ENCODE data around the gene RNF212.

The RNF212 gene

GRCh38 chr4:1115528-1116293 is 2.3 kb upstream of the RNF212 start:
- DNase-seq (ENCODE audit: low spot score): peak; percentile 24

- DNase-seq (ENCODE audit: low spot score): no peak
Observed at GRCh38 chr4:1112821-1113182, 562 bp downstream of the RNF212 start.

- DNase-seq (ENCODE audit: low spot score): no peak
Observed at GRCh38 chr4:1112174-1112820, 1.1 kb downstream of the RNF212 start.

- no peak for DNase-seq (ENCODE audit: low spot score)
Observed at GRCh38 chr4:1111259-1111809, 2.0 kb downstream of the RNF212 start.

DNA sequence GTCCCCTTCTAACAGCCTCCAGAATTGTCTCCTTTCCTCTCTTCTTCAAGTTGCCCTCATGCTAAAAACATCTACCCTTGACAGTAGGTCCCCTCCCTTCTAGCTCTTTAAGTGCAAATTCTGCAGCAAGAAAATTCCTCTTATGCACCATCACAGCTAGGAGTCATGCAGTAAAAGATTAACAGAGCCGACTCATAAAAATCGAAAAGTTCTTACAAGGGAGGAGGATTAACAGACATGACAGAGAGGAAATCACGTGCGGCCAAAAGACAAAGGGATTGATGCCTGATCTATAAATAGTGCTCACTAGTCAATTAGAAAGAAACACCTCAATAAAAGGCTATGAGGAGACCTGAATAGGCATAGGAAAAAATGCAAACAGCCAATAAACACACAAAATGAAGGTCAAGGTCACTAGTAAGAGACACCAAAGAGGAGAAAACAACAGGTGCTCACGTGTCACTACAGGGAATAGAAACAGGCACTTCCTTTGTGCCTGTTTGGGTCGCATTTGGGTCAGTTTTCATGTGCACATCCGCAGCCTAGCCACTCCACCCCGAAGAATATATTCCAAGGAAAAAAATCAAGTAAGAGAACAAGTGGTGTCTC is 3.4 kb downstream of the RNF212 start:
- DNase-seq (ENCODE audit: low spot score): no peak

DNA sequence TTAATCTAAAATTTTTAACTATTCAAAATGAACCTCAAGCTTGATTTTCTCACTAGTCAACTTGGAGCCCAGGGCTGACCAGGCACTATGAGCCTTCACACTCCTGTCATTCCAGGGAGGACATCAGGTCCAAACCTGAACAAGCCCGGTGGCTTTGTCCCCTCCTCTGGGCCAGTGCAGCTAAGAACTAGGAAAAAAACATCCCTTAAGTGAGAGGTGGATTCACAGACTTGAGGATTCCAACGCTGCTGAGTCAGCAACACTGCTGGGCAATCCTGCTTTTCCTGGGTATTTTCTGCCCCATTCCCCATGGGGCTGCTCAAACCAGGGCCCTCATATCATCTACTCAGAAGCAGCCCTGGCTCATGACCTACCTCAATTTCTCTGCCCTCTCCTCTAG is 4.0 kb downstream of the RNF212 start:
- no peak for DNase-seq (ENCODE audit: low spot score)

GRCh38 chr4:1105662-1106061 is 7.7 kb downstream of the RNF212 start:
- no peak for DNase-seq (ENCODE audit: low spot score)

DNA sequence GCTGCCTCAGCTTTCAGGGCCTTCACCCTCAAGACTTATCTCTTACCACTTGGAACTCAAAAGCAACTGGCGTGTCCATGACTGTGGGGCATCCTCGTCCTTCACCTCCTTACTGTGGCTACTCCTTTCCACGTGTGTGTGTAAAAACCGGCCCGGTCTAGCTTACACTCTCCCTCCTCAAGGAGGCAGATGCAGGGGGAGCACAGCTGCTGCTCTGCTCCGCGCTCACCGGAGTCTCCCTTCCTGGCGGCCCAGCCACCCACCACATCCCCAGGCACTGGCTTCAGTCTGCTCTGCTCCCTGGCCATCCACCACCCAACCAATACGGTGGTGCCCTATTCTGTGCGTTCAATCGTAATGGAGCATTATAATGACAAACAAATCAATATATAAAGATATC is 8.3 kb downstream of the RNF212 start:
- DNase-seq (ENCODE audit: low spot score): no peak

DNA sequence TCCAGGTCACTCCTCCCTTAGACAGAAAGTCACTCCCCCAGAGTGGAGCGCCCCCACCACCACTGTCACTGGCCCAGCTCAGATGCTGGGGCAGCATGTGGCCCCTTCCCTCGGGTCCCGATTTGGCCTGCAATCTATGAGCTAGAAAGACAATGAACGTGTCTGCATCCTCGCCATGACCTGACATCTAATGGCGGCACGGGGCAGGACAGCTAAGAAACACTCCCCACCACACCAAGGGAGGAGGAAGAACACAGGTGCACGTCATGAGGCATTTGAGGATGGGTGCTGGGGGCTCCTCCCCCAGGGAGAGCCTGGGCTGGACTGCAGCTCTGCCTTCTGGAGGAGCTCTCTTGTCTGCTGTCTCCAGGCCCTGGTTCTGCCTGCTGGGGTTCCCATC is 8.7 kb downstream of the RNF212 start:
- DNase-seq (ENCODE audit: low spot score): no peak

DNA sequence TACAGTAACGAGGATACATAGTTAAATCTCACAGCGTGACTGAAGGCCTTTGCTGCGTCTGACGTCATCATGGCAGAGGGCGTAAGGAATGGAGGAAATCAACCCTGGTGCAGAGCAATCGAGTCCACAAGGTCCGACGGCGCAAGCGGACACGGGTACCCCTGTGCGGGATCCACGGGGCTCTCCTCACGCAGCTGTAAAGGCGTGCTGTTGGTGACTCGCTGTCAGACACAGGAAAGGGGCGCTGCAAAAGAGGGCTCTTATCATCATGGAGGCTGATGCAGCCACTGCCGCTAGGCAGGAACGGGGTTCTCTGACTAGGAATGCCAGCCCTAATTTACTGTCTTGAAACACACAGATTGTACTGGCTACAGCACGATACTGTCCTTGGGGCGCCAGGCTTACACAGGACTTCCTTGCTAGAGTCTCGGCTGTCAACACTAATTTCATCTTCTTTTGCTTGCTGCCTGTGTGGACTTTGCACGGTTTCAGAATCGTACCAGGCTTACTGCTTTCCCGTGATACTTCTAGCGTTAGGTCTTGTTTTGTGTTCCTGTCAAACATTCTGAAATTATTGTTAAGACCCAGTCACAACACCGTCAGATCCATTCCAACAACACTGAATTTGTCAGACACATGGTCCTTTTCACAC is 13.6 kb downstream of the RNF212 start:
- DNase-seq (ENCODE audit: low spot score): no peak

GRCh38 chr4:1099270-1099669 is 14.1 kb downstream of the RNF212 start:
- DNase-seq (ENCODE audit: low spot score): no peak

- no peak for DNase-seq (ENCODE audit: low spot score)
Observed at GRCh38 chr4:1098311-1098925, 14.9 kb downstream of the RNF212 start.

DNA sequence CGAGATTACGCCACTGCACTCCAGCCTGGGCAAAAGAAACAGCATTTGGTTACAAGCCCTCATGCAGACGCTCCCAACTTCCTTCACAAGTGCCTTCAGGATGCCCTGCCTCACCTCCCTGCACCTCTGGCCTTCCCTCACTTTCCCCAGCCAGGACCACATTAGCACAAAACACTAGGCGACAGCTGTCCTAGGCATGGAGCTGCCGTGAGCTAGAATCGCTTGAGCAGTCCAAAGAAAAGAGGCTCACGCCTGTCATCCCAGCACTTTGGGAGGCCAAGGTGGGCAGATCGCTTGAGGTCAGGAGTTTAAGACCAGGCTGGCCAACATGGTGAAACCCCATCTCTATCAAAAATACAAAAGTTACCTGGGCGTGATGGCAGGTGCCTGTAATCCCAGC is 15.8 kb downstream of the RNF212 start:
- DNase-seq (ENCODE audit: low spot score): no peak

DNA sequence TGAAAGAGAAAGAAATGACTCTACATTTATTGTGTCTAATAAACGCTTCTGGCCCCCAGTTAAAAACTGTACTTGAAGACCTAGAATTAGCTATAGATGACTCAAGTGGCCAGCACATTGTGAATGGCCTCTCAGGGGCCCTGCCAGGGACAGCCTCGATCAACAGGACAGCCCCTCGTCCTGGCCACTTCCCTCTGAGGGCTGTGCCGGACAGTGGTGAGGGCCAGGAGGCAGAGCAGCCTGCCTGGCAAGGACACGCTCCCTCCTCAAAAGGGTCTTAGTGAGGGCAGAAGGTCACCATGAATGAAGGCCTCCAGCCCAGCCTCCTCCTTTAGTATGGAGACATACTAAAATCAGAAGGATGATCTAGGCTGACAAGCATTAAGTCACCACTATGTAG is 16.5 kb downstream of the RNF212 start:
- no peak for DNase-seq (ENCODE audit: low spot score)

GRCh38 chr4:1094336-1094690 is 19.1 kb downstream of the RNF212 start:
- DNase-seq (ENCODE audit: low spot score): no peak

DNA sequence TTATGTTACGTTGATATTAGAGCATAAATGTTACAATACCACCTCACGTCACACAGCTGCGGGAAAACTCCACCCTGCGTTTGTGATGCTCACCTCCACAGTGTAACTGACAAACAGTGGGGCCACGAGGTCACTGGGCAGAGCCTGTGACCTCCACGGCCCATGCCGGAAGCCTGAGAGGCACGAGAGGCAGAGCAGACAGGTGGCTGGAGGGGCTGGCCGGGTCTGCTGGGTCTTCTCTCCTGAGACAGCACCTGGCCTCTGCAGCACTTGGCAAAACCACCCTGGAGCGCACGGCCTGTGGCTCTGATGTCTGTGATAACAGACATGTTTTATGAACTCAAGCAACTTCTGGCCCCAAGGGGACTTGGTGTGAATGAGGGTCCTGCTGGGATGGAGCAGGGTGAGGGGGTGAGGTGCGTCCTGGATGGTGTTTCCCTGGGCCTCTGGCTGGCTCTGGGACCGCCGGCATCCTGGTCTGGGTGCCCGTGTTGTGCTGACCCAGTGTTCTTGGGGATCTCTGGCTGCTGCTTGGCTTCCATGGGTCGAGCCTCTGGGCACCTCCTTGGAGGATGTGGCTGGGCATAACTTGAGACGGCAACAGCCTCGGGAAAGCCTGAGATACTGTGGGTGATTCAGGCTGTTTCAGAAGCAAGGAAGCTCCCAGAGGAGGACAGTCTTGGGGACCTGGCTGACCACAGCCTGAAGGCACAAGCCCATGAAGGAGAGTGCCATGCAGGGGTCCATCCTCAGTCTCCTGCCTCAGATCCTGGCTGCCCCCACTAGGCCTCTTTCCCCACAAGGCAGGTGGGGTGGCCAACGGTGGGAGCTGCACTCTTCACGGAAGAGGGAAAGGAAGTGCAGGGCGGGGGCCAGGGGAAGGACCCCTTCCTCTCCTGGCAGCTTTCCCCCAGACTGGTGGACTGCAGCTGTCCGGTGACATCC is 19.7 kb downstream of the RNF212 start:
- no peak for DNase-seq (ENCODE audit: low spot score)

GRCh38 chr4:1092983-1093361 is 20.4 kb downstream of the RNF212 start:
- DNase-seq (ENCODE audit: low spot score): no peak

DNA sequence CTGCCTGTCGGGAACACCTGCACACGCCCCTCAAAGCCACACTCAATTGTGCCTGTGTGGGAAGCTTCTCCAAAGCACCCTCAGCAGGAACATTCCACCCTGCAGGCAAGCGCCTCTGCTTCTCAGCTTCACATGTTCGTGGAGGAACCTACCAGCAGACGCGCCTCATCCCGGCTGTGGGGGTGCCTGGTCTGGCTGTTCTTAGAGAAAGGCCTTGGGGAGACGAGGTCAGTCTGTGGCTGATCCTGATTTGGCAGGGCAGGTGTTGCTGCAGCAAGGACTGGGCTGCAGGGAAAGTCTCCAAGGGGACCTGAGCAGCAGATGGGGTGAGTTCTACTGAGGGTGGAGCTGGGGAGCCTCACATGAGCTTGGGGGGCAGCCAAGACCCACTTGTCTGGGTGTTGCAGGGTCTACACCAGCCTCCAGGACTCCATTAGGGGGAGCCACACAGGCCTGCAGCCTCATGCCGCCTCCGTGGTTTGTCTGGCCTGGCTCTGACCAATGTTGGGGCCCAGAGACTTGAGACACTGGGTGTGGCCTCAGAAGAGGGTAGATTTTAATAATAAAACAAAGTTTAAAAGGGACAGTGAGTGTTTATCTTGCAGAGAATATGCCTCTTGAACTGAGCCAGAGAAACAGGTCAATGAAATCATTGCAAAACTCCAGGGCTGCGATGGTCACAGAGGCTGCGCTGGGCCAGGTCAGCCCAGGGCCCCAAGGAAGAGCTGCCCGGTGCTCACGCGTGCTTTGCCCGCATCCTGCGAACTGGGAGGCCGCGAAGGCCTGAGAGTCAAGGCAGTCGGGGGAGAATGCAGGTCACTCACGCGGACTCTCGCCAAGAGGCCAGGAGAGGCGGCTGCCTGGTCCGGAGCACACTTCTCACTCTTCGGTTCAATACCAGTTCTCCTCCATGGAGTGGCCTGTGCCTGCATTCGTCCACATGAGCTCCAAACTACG is 21.1 kb downstream of the RNF212 start:
- DNase-seq (ENCODE audit: low spot score): no peak

DNA sequence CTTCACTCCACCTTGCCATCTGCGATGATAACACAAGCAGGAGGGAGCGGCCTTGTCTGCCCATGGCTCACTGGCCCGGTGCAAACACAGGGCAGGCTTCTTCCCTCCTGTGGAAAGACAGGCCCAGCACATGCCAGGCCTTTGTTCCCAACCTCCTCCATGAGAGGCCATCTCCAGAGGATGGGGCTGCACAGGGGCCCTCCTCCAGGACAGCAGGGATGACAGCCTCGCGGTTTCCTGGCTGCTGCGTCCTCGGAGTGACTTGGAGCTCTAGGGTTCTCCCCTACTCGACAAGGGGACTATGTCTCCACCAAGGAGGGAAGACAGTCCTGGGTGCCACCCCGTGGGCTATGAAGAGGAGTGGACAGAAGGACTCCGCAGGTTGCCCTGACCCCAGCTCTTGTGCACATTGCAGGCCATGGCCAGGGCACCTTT is 21.8 kb downstream of the RNF212 start:
- DNase-seq (ENCODE audit: low spot score): no peak

Measured in cerebellar cortex (tissue), 1 donor.